GM12873 (cell line): ENCODE data around the gene BRAF.

Experiments
- CTCF ChIP-seq: IDR thresholded peaks from 2 replicates; pipeline ENCODE4 v1.5.1; 2012; ENCODE audit warnings: low read depth, mild to moderate bottlenecking, moderate library complexity, low read length, control low read depth; ENCODE audit not compliant: insufficient read depth; ENCODE audit errors: missing control alignments

The BRAF gene

DNA sequence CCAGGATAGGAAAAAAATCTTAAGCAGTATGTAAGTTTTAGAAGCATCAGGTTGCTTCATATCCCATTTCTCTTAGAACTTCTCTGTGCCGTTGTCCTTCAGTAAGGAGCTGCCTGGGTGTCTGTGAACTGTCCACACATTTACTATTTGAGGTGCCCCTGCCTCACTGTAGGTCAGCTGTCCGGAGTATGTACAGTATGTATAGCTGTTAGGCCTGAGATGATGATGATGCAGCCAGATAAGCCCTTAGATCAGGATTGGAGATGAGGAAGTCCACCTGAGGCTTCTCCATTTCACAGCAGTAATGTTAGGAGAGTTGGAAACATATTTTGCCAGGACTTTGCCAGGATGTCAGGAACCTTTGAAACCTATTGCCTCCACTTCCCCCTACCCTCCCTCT lies 220.5 kb downstream of the BRAF start:
- no peak for TF ChIP-seq CTCF

- TF ChIP-seq CTCF = no peak
Measured at GRCh38 chr7:140702774-140703173, 222.0 kb downstream of the BRAF start.

DNA sequence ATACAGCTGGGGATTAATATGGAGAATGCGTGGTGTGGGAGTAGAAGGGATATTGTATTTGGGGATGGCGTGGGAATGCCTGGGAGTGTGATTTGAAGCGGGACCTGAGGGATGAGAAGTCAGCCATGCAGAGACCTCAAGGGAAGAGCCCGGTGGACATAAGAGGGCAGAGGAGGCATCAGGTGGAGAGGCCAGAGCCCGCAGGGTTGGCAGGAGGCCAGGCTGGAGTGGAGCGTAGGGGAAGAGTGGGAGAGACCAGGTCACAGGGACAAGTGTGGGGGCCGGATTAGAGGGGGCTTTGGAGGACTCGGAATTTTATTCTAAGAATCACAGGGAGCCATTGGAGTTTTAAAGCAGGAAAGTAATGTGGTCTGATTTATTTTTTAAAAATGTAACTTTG lies 226.3 kb downstream of the BRAF start:
- TF ChIP-seq CTCF = no peak

GRCh38 chr7:140697447-140698143 lies 227.1 kb downstream of the BRAF start:
- TF ChIP-seq CTCF = no peak

DNA sequence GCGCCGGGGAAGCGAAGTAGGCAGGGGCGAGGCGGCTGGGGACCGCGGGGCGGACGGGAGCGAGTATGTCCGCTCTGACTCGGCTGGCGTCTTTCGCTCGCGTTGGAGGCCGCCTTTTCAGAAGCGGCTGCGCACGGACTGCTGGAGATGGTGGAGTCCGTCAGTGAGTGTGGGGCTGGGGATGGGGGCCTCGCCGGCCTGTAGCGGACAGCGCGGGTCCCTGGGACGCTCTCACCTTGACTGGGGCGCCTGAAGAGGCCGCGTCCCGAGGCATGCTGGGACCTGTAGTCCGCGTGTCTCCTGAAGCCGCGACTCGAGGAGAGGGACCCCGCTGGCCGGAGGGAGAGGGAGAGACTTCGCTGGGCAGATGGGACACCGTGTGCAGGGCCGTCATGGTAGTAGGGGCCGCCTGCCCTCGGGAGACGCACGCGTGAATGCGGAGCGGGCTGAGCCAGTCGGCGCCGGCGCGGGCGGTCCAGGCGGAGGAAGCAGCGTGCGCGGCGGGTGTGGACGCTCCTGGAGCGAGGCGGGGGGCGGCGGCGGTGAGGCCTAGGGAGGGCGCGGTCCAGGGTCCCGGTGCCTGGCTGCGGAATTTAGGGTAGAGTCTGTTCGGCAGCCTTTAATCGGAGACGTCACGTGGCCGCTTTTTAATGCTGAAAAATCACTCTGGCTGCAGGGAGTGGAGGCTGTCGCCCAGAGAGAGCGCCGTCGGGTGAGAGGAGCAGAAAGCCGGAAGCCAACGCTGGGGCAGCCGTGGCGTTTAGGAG lies 227.9 kb downstream of the BRAF start, which contains the start of gene NDUFB2:
Gene NDUFB2 (plus strand): TSS at position 29 of the 767 bp plus-strand sequence. CDS start 37 bp downstream, at position 66.
- TF ChIP-seq CTCF = no peak

GRCh38 chr7:140696024-140696679 lies 228.6 kb downstream of the BRAF start:
- no peak for TF ChIP-seq CTCF

GRCh38 chr7:140695381-140695780 lies 229.3 kb downstream of the BRAF start:
- TF ChIP-seq CTCF = no peak
